SK-N-MC (cell line): ENCODE measurements around the gene RBBP4.
"Not testable (repeated sequence)": the region's sequence is repeated elsewhere in the genome, so short reads cannot be mapped to it uniquely, and the experiment has no call there.

Experiments used
- DNase-seq: peaks from one replicate; pipeline ENCODE4 v3.0.0-alpha.2; 2011; ENCODE audit warnings: low read depth, low spot score
- H3K27ac ChIP-seq: fragments of 200-600 bp; sonication (generic); 2 replicates; pipeline ENCODE4 v1.5.1; 2016; ENCODE audit warnings: mixed run types
- H3K36me3 ChIP-seq: fragments of 200-600 bp; sonication (generic); 2 replicates; pipeline ENCODE4 v1.6.1; 2017; ENCODE audit warnings: antibody characterized with exemption, low read length, mixed read lengths; ENCODE audit not compliant: insufficient read depth
- H3K4me3 ChIP-seq: fragments of 200-600 bp; sonication (generic); 2 replicates; pipeline ENCODE4 v1.5.1; 2016
- H3K9ac ChIP-seq: fragments of 200-600 bp; sonication (generic); 2 replicates; pipeline ENCODE4 v1.8.0; 2017; ENCODE audit warnings: mixed run types, mixed read lengths; ENCODE audit not compliant: insufficient read length
- H3K9me3 ChIP-seq: fragments of 200-600 bp; sonication (generic); 2 replicates; pipeline ENCODE4 v1.6.1; 2017; ENCODE audit warnings: low read depth, mild to moderate bottlenecking, antibody characterized with exemption, low read length, moderate library complexity, mixed read lengths
- EZH2 ChIP-seq: fragments of 200-600 bp; sonication (generic); IDR thresholded peaks from one replicate; pipeline ENCODE4 v1.6.1; 2017; ENCODE audit warnings: antibody characterized with exemption
- FOXP2 ChIP-seq: optimal IDR thresholded peaks from 2 replicates; pipeline ENCODE3; 2011; ENCODE audit warnings: mild to moderate bottlenecking, moderate library complexity; ENCODE audit not compliant: insufficient read depth; ENCODE audit errors: extremely low read length, control extremely low read depth
- POLR2AphosphoS5 ChIP-seq: IDR thresholded peaks from 2 replicates; pipeline ENCODE4 v1.6.1; 2012; ENCODE audit warnings: mild to moderate bottlenecking, low read depth, low read length, borderline replicate concordance

RBBP4 gene

DNA sequence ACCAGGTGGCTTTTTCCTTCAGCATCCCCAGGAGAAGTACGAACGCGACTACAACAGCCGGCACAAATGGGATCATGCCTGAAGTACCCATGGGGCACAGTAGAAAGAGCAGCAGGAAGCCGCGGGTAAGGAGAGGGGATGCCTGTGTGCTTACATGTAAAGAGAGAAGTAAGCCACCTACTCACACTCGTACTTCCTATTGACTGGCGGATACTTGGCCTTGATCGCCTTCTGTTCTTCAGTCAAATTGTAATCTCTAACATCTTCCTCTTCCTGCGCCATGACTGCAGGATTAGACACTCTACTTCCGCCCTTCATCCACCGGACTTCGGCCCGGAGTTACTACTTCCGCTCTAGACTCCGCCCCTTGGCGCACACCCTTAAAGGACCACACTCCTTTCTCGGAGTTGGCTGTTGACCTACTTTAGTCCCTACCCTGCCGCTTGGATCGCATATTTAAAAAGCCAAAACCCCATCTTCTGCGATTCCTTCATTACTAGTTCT lies 708 bp upstream of the RBBP4 start, which contains the start of gene ZBTB8OS:
Gene ZBTB8OS, minus strand, starts transcription at position 303 of the 504 bp plus-strand sequence. Its CDS starts 21 bp downstream, at position 282.
- Histone ChIP-seq H3K9me3 (no peaks in the 10 kb centered on the region), H3K27ac (peak within 1 kb of the TSS; percentile 100), H3K36me3 (peaks cover 37% of the 10 kb centered on the region), H3K4me3 (peak within 1 kb of the TSS; percentile 87), H3K9ac (peak within 1 kb of the TSS; percentile 100)
- no peak for TF ChIP-seq FOXP2
- TF ChIP-seq EZH2: no peak
- peak; percentile 83 for TF ChIP-seq POLR2AphosphoS5
- DNase-seq: peak; percentile 75

DNA sequence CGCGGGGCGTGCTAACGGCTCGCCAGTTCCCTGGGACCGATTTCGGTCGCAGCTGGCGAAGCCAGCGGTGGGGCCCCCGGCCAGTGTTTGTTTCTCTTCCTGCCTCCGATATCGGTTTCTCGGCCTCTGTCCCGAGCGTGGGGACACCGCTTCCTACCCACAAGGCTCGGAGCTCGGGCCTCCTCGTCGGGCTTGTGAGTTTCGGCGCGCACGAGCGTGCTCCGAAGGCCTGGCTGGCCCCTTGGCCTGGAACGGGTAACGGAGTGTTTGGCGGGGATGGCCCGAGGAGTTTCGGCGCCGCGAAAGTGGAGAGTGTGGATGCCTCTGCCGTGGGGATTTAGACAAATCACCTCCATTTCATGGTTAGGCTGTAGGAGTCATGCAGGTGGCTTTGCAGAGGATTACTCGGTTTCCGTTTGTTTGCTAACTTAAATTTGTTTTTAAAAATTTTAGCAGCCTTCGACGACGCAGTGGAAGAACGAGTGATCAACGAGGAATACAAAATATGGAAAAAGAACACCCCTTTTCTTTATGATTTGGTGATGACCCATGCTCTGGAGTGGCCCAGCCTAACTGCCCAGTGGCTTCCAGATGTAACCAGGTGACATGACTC lies 559 bp downstream of the RBBP4 start:
- no peak for DNase-seq
- Histone ChIP-seq H3K9me3 (no peaks in the 10 kb centered on the region), H3K36me3 (peaks cover 50% of the 10 kb centered on the region), H3K4me3 (peak overlapping the region; percentile 87), H3K9ac (peak overlapping the region; percentile 100), H3K27ac (peak overlapping the region; percentile 95)
- TF ChIP-seq EZH2: no peak
- TF ChIP-seq FOXP2: no peak
- TF ChIP-seq POLR2AphosphoS5: no peak

DNA sequence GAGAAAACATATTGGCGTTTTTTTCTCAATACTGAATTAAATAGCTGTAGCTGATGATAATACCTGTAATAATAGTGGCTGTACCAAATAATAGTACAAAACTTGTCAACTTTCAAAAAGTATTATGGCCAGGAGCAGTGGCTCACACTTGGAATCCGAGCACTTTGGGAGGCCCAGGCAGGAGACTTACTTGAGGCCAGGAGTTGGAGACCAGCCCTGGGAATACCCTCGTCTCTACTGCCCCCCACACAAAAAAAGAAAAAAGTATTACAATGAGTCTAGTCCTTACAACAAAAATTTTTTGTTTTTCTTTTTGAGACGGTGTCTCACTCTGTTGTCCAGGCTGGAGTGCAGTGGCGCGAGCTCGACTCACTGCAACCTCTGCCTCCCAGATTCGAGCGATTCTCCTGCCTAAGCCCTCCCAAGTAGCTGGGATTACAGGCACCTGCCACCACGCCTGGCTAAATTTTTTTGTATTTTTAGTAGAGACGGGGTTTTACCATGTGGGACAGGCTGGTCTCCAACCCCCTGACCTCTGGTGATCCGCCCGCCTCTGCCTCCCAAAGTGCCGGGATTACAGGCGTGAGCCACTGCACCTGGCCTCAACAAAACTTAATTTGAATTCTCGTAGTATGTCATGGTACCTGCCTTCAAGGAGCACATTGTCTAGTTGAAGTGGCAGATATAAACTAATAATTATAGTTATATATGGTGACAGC lies 1.4 kb downstream of the RBBP4 start:
- Histone ChIP-seq H3K27ac (peak overlapping the region; percentile 95), H3K9me3 (no peaks in the 10 kb centered on the region), H3K4me3 (peak overlapping the region; percentile 87), H3K36me3 (peaks cover 58% of the 10 kb centered on the region), H3K9ac (peak overlapping the region; percentile 100)
- TF ChIP-seq EZH2: no peak
- no peak for TF ChIP-seq POLR2AphosphoS5
- no peak for TF ChIP-seq FOXP2
- DNase-seq: no peak

DNA sequence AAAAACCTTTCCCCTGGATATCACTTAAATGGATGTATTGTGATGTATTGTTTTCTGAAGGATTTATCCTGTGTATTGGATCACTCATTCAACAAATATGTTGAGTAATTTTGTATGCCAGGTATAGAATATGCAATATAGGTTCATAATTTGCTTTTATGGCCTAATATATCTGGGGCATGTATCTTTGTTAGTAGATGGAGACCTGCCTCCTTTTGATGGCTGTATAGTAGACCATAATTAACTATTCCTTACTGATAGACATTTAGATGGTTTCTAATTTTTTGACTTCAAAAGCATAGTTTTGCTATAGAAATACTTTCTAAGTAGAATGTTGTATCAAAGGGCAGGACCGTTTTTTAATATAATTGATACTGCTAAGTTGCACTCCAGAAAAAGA lies 8.6 kb downstream of the RBBP4 start:
- H3K36me3 ChIP-seq: peaks cover 93% of the 10 kb centered on the region
- no peak overlapping the region for H3K4me3 ChIP-seq
- no peak for TF ChIP-seq EZH2
- TF ChIP-seq POLR2AphosphoS5: no peak
- TF ChIP-seq FOXP2: no peak
- DNase-seq: no peak
- no peaks in the 10 kb centered on the region for H3K9me3 ChIP-seq
- H3K9ac ChIP-seq: no peak overlapping the region
- H3K27ac ChIP-seq: no peak overlapping the region

- Histone ChIP-seq H3K36me3 (peaks cover 95% of the 10 kb centered on the region), H3K4me3 (no peak overlapping the region), H3K9me3 (no peaks in the 10 kb centered on the region), H3K9ac (no peak overlapping the region), H3K27ac (no peak overlapping the region)
- DNase-seq: no peak
- TF ChIP-seq FOXP2 (no peak), EZH2 (no peak), POLR2AphosphoS5 (no peak)
Measured at GRCh38 chr1:32665915-32666314, 14.9 kb downstream of the RBBP4 start.

GRCh38 chr1:32666901-32667566 lies 16.0 kb downstream of the RBBP4 start:
- Histone ChIP-seq H3K36me3 (peaks cover 95% of the 10 kb centered on the region), H3K27ac (no peak overlapping the region), H3K4me3 (no peak overlapping the region), H3K9me3 (no peaks in the 10 kb centered on the region), H3K9ac (no peak overlapping the region)
- no peak for TF ChIP-seq EZH2
- DNase-seq: no peak

DNA sequence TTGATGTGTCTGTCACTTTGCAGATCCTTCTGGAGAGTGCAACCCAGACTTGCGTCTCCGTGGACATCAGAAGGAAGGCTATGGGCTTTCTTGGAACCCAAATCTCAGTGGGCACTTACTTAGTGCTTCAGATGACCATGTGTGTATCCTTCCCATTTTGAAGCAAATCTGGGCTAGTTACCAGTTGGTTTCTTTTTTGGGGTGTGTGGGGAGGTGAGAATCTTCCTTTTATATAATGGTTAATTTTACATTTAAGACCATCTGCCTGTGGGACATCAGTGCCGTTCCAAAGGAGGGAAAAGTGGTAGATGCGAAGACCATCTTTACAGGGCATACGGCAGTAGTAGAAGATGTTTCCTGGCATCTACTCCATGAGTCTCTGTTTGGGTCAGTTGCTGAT lies 17.7 kb downstream of the RBBP4 start:
- H3K9ac ChIP-seq, DNase-seq, H3K9me3 ChIP-seq, H3K4me3 ChIP-seq: not testable (repeated sequence)
- H3K36me3 ChIP-seq: peaks cover 99% of the 10 kb centered on the region
- H3K27ac ChIP-seq: peak overlapping the region; percentile 50; the same call in 1 of the 2 replicates

- Histone ChIP-seq H3K36me3 (peaks cover 98% of the 10 kb centered on the region), H3K4me3 (no peak overlapping the region), H3K9ac (no peak overlapping the region), H3K27ac (no peak overlapping the region), H3K9me3 (no peaks in the 10 kb centered on the region)
- no peak for DNase-seq
- TF ChIP-seq FOXP2 (no peak), EZH2 (no peak), POLR2AphosphoS5 (no peak)
Measured at GRCh38 chr1:32676945-32677344, 25.9 kb downstream of the RBBP4 start.

DNA sequence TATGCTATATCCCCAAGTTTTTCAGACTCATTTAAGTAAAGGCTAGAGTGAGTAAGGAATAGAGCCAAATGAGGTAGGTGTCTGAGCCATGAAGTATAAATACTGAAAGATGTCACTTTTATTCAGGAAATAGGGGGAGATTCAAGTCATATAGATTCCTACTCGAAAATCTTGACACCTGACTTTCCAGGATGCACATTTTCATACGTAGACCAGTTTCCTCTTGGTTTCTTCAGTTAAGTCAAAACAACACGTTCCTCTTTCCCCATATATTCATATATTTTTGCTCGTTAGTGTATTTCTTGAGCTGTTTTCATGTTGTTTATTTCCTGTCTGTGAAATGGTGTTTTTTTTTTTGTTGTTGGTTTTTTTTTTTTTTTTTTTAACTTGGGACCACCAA lies 29.0 kb downstream of the RBBP4 start:
- H3K4me3 ChIP-seq, H3K27ac ChIP-seq, DNase-seq, H3K9ac ChIP-seq, H3K9me3 ChIP-seq: not testable (repeated sequence)
- H3K36me3 ChIP-seq: peaks cover 98% of the 10 kb centered on the region
